ENCODE data around the gene WDR26.

- TF ChIP-seq CTCF (IDR thresholded peaks at IDR 0.05; ENCODE audit: insufficient read depth, low read depth, low read length) (no peak), EZH2 (IDR thresholded peaks at IDR 0.05; ENCODE audit: insufficient read depth, low read length) (no peak)
Measured at GRCh38 chr1:224399887-224400286, 34.7 kb downstream of the WDR26 start.
